ENCODE results near the gene AMER2. TPM values are rescaled to one million over a fixed set of nuclear protein-coding genes. Genes with fewer than 3 reads are reported as not detected.

Gene AMER2
- total RNA-seq, 1 experiment from 2014 or later = not detected

DNA sequence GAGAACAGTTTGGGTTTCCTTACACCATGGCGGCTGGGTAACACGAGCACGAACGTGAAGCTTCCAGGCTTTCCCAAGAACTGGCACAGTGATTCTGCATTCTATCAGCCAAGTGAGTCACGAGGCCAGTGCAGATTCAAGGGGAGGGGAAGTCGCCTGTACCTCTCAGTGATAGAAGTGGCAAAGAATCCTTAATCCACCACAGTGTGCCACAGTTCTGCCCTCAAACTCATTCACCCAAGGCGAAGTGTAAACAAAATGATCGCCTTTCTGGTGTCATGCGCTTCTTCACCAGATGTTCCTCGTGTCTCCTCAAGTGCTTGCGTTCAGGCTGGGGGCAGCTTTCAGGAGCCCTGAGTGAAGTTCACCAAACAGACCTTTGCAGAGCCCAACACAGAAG, 24.9 kb upstream of the AMER2 start:
- H3K9me3 ChIP-seq (ENCODE audit: insufficient read depth, low read depth) = no peaks in the 10 kb centered on the region
- H3K4me3 ChIP-seq = no peak overlapping the region
- POLR2A ChIA-PET (ENCODE audit: unreplicated experiment) = no interaction called here
- no peak for DNase-seq
- no peaks in the 10 kb centered on the region for H3K36me3 ChIP-seq (ENCODE audit: low read depth)
- no peaks in the 10 kb centered on the region for H3K4me1 ChIP-seq (replicated peaks; ENCODE audit: insufficient read depth)
- no peak overlapping the region for H3K27ac ChIP-seq
- no TSS peak for BruUV-seq (replicated peaks)
- intact Hi-C loops (cut with micrococcal nuclease; ENCODE audit: unreplicated experiment) = no loop called here
- CTCF ChIA-PET = no interaction called here
- H3K9me2 ChIP-seq (ENCODE audit: insufficient read depth) = no peaks in the 10 kb centered on the region
- no peaks in the 10 kb centered on the region for H4K20me1 ChIP-seq (ENCODE audit: insufficient read depth)
- no peak overlapping the region for H3K4me2 ChIP-seq
- TF ChIP-seq EZH2 (IDR thresholded peaks at IDR 0.05; ENCODE audit: low read depth) = no peak
- TF ChIP-seq, protein P1, sequence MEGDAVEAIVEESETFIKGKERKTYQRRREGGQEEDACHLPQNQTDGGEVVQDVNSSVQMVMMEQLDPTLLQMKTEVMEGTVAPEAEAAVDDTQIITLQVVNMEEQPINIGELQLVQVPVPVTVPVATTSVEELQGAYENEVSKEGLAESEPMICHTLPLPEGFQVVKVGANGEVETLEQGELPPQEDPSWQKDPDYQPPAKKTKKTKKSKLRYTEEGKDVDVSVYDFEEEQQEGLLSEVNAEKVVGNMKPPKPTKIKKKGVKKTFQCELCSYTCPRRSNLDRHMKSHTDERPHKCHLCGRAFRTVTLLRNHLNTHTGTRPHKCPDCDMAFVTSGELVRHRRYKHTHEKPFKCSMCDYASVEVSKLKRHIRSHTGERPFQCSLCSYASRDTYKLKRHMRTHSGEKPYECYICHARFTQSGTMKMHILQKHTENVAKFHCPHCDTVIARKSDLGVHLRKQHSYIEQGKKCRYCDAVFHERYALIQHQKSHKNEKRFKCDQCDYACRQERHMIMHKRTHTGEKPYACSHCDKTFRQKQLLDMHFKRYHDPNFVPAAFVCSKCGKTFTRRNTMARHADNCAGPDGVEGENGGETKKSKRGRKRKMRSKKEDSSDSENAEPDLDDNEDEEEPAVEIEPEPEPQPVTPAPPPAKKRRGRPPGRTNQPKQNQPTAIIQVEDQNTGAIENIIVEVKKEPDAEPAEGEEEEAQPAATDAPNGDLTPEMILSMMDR (conservative IDR thresholded peaks at IDR 0.05) = no peak
- no peaks in the 10 kb centered on the region for H3K79me2 ChIP-seq (ENCODE audit: low read depth)
- no peaks in the 10 kb centered on the region for H3F3A ChIP-seq (ENCODE audit: insufficient read depth, low read depth)
- no peak overlapping the region for H2AFZ ChIP-seq
- peaks cover 92% of the 10 kb centered on the region for H3K27me3 ChIP-seq (ENCODE audit: insufficient read depth, low read depth)

DNA sequence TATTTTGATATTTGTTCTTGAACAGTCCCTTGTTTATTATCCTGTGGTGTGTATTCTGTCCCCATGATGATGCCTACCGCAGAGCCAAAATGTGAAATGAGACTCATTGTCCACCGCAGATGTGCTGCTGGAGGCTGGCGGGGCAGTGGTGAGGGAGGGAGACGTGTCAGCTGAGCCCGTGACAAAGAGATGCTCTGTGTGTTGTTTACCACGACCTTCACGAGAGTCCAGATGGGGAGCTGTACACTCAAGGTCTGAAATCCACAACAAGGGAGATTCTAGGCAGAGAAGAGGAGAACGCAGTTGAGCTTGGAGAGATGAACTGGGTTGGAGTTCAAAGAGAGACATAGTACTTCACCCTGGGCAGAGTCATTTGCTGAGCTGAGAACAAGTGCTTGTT, 20.8 kb upstream of the AMER2 start:
- intact Hi-C loops (cut with micrococcal nuclease; ENCODE audit: unreplicated experiment) = no loop called here
- H2AFZ ChIP-seq = no peak overlapping the region
- H3K27me3 ChIP-seq (ENCODE audit: insufficient read depth, low read depth) = peaks cover 91% of the 10 kb centered on the region
- no peak overlapping the region for H3K4me2 ChIP-seq
- no peak overlapping the region for H3K27ac ChIP-seq
- BruUV-seq (replicated peaks) = no TSS peak
- TF ChIP-seq, protein P1 (conservative IDR thresholded peaks at IDR 0.05) = no peak
- TF ChIP-seq EZH2 (IDR thresholded peaks at IDR 0.05; ENCODE audit: low read depth) = no peak
- ChIA-PET CTCF (no interaction called here), POLR2A (ENCODE audit: unreplicated experiment) (no interaction called here)
- H3K4me1 ChIP-seq (replicated peaks; ENCODE audit: insufficient read depth) = no peaks in the 10 kb centered on the region
- H4K20me1 ChIP-seq (ENCODE audit: insufficient read depth) = no peaks in the 10 kb centered on the region
- no peaks in the 10 kb centered on the region for H3K9me2 ChIP-seq (ENCODE audit: insufficient read depth)
- DNase-seq = no peak
- H3F3A ChIP-seq (ENCODE audit: insufficient read depth, low read depth) = no peaks in the 10 kb centered on the region
- H3K79me2 ChIP-seq (ENCODE audit: low read depth) = no peaks in the 10 kb centered on the region
- H3K9me3 ChIP-seq (ENCODE audit: insufficient read depth, low read depth) = no peaks in the 10 kb centered on the region
- H3K4me3 ChIP-seq = no peak overlapping the region
- H3K36me3 ChIP-seq (ENCODE audit: low read depth) = no peaks in the 10 kb centered on the region

DNA sequence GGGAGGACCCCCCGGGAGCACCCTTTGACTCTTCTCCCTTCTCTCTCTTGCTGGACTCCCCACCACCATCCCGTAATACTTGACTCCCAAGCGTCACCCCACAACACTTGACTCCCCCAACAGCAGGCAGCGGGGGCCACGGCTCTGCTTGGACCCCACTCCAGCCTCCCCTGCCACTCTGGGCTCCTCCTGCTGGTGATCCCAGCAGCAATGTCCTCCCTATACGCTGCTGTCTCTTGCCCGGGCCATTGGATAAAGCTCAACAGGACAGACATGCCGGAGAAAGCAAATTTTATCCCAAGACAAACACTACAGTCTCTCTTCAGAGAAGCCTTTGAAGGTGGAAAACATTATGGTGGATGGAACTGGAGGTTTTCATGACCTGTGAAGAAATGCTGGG, 20.4 kb upstream of the AMER2 start:
- Histone ChIP-seq H3K36me3 (ENCODE audit: low read depth) (no peaks in the 10 kb centered on the region), H3K27ac (no peak overlapping the region), H3K9me2 (ENCODE audit: insufficient read depth) (no peaks in the 10 kb centered on the region), H3K9me3 (ENCODE audit: insufficient read depth, low read depth) (no peaks in the 10 kb centered on the region), H3K27me3 (ENCODE audit: insufficient read depth, low read depth) (peaks cover 91% of the 10 kb centered on the region), H4K20me1 (ENCODE audit: insufficient read depth) (no peaks in the 10 kb centered on the region), H3K79me2 (ENCODE audit: low read depth) (no peaks in the 10 kb centered on the region), H3K4me2 (no peak overlapping the region), H3K4me1 (replicated peaks; ENCODE audit: insufficient read depth) (no peaks in the 10 kb centered on the region), H2AFZ (no peak overlapping the region), H3F3A (ENCODE audit: insufficient read depth, low read depth) (no peaks in the 10 kb centered on the region), H3K4me3 (no peak overlapping the region)
- no peak for TF ChIP-seq EZH2 (IDR thresholded peaks at IDR 0.05; ENCODE audit: low read depth)
- TF ChIP-seq, protein P1 (conservative IDR thresholded peaks at IDR 0.05) = no peak
- BruUV-seq (replicated peaks) = no TSS peak
- ChIA-PET POLR2A (ENCODE audit: unreplicated experiment) (no interaction called here), CTCF (no interaction called here)
- DNase-seq = no peak
- intact Hi-C loops (cut with micrococcal nuclease; ENCODE audit: unreplicated experiment) = no loop called here

Data from PC-9 (cell line).